A549 (cell line): ENCODE data around the gene MED22. TPM values are rescaled to one million over a fixed set of nuclear protein-coding genes. Genes with fewer than 3 reads are reported as not detected.

Experiments used
- ATAC-seq, 2 experiments: fragments of 200-7000 bp in 1 of 2; fragments of >200 bp in 1 of 2; cut with Nextera tagmentation in 1 of 2; cut with Tn5 transposase in 1 of 2; 3 replicates each; pipeline versions ENCODE4 v1.8.0 to v1.9.1; 2018 to 2020; ENCODE audit warnings: mild to moderate bottlenecking in 1 of 2, moderate library complexity in 1 of 2
- CTCF ChIA-PET: fragments of 300-600 bp; sonication (Branson Sonifier 250); formaldehyde crosslinking; extraction: SDS; loops from one replicate; lab custom pipeline; 2021; ENCODE audit warnings: antibody characterized with exemption, inconsistent platforms; lab: Yijun Ruan, JAX
- POLR2A ChIA-PET: fragments of 350-600 bp; formaldehyde crosslinking; extraction: SDS; loops from one replicate; lab custom pipeline; 2021; ENCODE audit warnings: antibody characterized with exemption, inconsistent platforms; lab: Yijun Ruan, JAX
- DNase-seq, 2 experiments: peaks; one replicate each; pipeline versions ENCODE4 v3.0.0 to v3.0.0-alpha.2; 2011 to 2016; ENCODE audit warnings: low read depth in 1 of 2, low spot score in 1 of 2
- FAIRE-seq: peaks from 2 replicates; lab custom pipeline; 2011; peaks lifted over from hg19 to GRCh38; lab: Jason Lieb, UNC
- H3K27ac ChIP-seq, 2 experiments: fragments of >200 bp; sonication (Bioruptor Twin); formaldehyde crosslinking; 3 replicates each; pipeline ENCODE4 v1.5.1; 2016 to 2017
- H3K4me1 ChIP-seq: fragments of >200 bp; sonication (Bioruptor Twin); formaldehyde crosslinking; 3 replicates; pipeline ENCODE4 v1.6.1; 2016
- H3K4me2 ChIP-seq: fragments of >200 bp; sonication (Bioruptor Twin); formaldehyde crosslinking; 3 replicates; pipeline ENCODE4 v1.6.1; 2016
- H3K4me3 ChIP-seq: fragments of >200 bp; sonication (Bioruptor Twin); formaldehyde crosslinking; 3 replicates; pipeline ENCODE4 v1.5.1; 2016
- H3K9me3 ChIP-seq: fragments of >200 bp; sonication (Bioruptor Twin); formaldehyde crosslinking; 3 replicates; pipeline ENCODE4 v1.6.1; 2016
- BHLHE40 ChIP-seq: IDR thresholded peaks from 2 replicates; pipeline ENCODE4 v1.6.1; 2012; ENCODE audit warnings: low read depth, low read length, inconsistent platforms
- CBX2 ChIP-seq: fragments of 200-600 bp; sonication (generic); IDR thresholded peaks from 2 replicates; pipeline ENCODE4 v1.6.1; 2016; ENCODE audit warnings: low read depth, mild to moderate bottlenecking, borderline replicate concordance
- CBX8 ChIP-seq: fragments of 200-600 bp; sonication (generic); IDR thresholded peaks from 2 replicates; pipeline ENCODE4 v1.6.1; 2016
- CEBPB ChIP-seq, 2 experiments: fragments of >200 bp in 1 of 2; sonication (Bioruptor Twin) in 1 of 2; formaldehyde crosslinking in 1 of 2; IDR thresholded peaks; 2 replicates each; pipeline ENCODE4 v1.6.1; 2012 to 2016
- CHD2 ChIP-seq: fragments of 150-350 bp; IDR thresholded peaks from 2 replicates; pipeline ENCODE4 v1.6.1; 2014; ENCODE audit warnings: low read length; ENCODE audit not compliant: partially characterized antibody
- E2F6 ChIP-seq: IDR thresholded peaks from 2 replicates; pipeline ENCODE4 v1.6.1; 2012; ENCODE audit warnings: low read depth, borderline replicate concordance
- EHF ChIP-seq: fragments of 250-450 bp; sonication (Bioruptor Pico); IDR thresholded peaks from 2 replicates; pipeline ENCODE4 v1.5.0; 2020; ENCODE audit warnings: mild to moderate bottlenecking
- EHMT2 ChIP-seq: fragments of 200-600 bp; sonication (generic); IDR thresholded peaks from 2 replicates; pipeline ENCODE4 v1.6.1; 2016; ENCODE audit warnings: antibody characterized with exemption, low read depth, mild to moderate bottlenecking, moderate library complexity
- FOSL2 ChIP-seq, 2 experiments: fragments of 450-650 bp in 1 of 2; fragments of >200 bp in 1 of 2; sonication (Bioruptor Twin) in 1 of 2; formaldehyde crosslinking; IDR thresholded peaks; 2 replicates each; pipeline versions ENCODE4 v1.5.0 to v1.6.1; 2016 to 2020; ENCODE audit warnings: mild to moderate bottlenecking in 1 of 2, moderate library complexity in 1 of 2
- FOXS1 ChIP-seq: fragments of 250-450 bp; sonication (Bioruptor Pico); IDR thresholded peaks from 2 replicates; pipeline ENCODE4 v1.5.0; 2020; ENCODE audit warnings: mild to moderate bottlenecking, moderate library complexity
- GATA3 ChIP-seq: IDR thresholded peaks from 2 replicates; pipeline ENCODE4 v1.6.1; 2012; ENCODE audit warnings: borderline replicate concordance
- HES2 ChIP-seq: fragments of >200 bp; sonication (Bioruptor Twin); formaldehyde crosslinking; IDR thresholded peaks from 2 replicates; pipeline ENCODE4 v1.6.1; 2016
- HOXB13 ChIP-seq: fragments of 250-450 bp; sonication (Bioruptor Pico); IDR thresholded peaks from 2 replicates; pipeline ENCODE4 v1.5.0; 2020; ENCODE audit warnings: low read depth, mild to moderate bottlenecking, moderate library complexity
- HOXB5 ChIP-seq: fragments of 250-450 bp; sonication (Bioruptor Pico); IDR thresholded peaks from 2 replicates; pipeline ENCODE4 v1.5.0; 2020; ENCODE audit warnings: mild to moderate bottlenecking, moderate library complexity
- JUN ChIP-seq, 2 experiments: fragments of >200 bp; sonication (Bioruptor Twin); formaldehyde crosslinking; IDR thresholded peaks; 2 replicates in 1 of 2; 3 replicates in 1 of 2; pipeline ENCODE4 v1.6.1; 2016 to 2017
- KDM5A ChIP-seq: fragments of 200-600 bp; sonication (generic); IDR thresholded peaks from 2 replicates; pipeline ENCODE4 v1.6.1; 2016; ENCODE audit warnings: antibody characterized with exemption, mild to moderate bottlenecking
- MAX ChIP-seq: IDR thresholded peaks from 2 replicates; pipeline ENCODE4 v1.6.1; 2012
- MAZ ChIP-seq: fragments of 150-350 bp; IDR thresholded peaks from 2 replicates; pipeline ENCODE4 v1.6.1; 2014; ENCODE audit warnings: antibody characterized with exemption, low read depth, low read length, borderline replicate concordance
- NPAS2 ChIP-seq: fragments of 250-450 bp; sonication (Bioruptor Pico); IDR thresholded peaks from 2 replicates; pipeline ENCODE4 v1.8.0; 2022; ENCODE audit warnings: mild to moderate bottlenecking, moderate library complexity, borderline replicate concordance
- PBX3 ChIP-seq: IDR thresholded peaks from 2 replicates; pipeline ENCODE4 v1.6.1; 2012
- PHF8 ChIP-seq: fragments of 200-600 bp; sonication (generic); IDR thresholded peaks from 2 replicates; pipeline ENCODE4 v1.6.1; 2016; ENCODE audit warnings: low read depth, mild to moderate bottlenecking, antibody characterized with exemption, moderate library complexity, borderline replicate concordance
- POLR2A ChIP-seq: IDR thresholded peaks from 2 replicates; pipeline ENCODE4 v1.6.1; 2012; ENCODE audit warnings: mild to moderate bottlenecking, low read length
- RARB ChIP-seq: fragments of 250-450 bp; sonication (Bioruptor Pico); IDR thresholded peaks from 2 replicates; pipeline ENCODE4 v1.8.0; 2021; ENCODE audit warnings: mild to moderate bottlenecking, moderate library complexity
- RCOR1 ChIP-seq: fragments of 150-350 bp; IDR thresholded peaks from 2 replicates; pipeline ENCODE4 v1.6.1; 2014; ENCODE audit warnings: antibody characterized with exemption, low read length, low read depth
- RFX5 ChIP-seq: fragments of 450-650 bp; IDR thresholded peaks from 2 replicates; pipeline ENCODE4 v1.7.1; 2014; ENCODE audit warnings: antibody characterized with exemption, mild to moderate bottlenecking, moderate library complexity
- SMC3 ChIP-seq: fragments of >200 bp; sonication (Bioruptor Twin); formaldehyde crosslinking; IDR thresholded peaks from 3 replicates; pipeline ENCODE4 v1.6.1; 2018; ENCODE audit warnings: inconsistent platforms
- TFCP2L1 ChIP-seq: fragments of 250-450 bp; sonication (Bioruptor Pico); IDR thresholded peaks from 2 replicates; pipeline ENCODE4 v1.5.0; 2021; ENCODE audit warnings: mild to moderate bottlenecking
- TP53 ChIP-seq: fragments of 250-450 bp; sonication (Bioruptor Pico); IDR thresholded peaks from 2 replicates; pipeline ENCODE4 v1.5.0; 2021; ENCODE audit warnings: mild to moderate bottlenecking, moderate library complexity
- WGBS: methylation state at CpG from one replicate; pipeline ENCODE4 v1.1.6; 2017; ENCODE audit errors: missing lambda C conversion rate; 5-methylcytosine and 5-hydroxymethylcytosine counted together
- polyA plus RNA-seq, 4 experiments: library from polyadenylated mRNA; depleted of rRNA in 3 of 4; stranded (reverse); fragments of >200 nt; fragmentation: RNase III in 1 of 4; extraction: RNeasy Plus Mini Kit Qiagen cat#74134 plus additional on column Dnase treatment in 1 of 4; gene quantifications; 2 replicates in 3 of 4; 3 replicates in 1 of 4; pipeline ENCODE4 v1.2.3, GENCODE V29; 2011 to 2017
- TF ChIP-seq, protein P1 (sequence below): fragments of 450-650 bp; IDR thresholded peaks from 2 replicates; pipeline ENCODE4 v1.6.1; 2014; ENCODE audit warnings: antibody characterized with exemption
- TF ChIP-seq, protein P2 (sequence below): fragments of >200 bp; sonication (Bioruptor Twin); formaldehyde crosslinking; IDR thresholded peaks from 3 replicates; pipeline ENCODE4 v1.6.1; 2016
- TF ChIP-seq, protein P3 (sequence below): fragments of 150-350 bp; IDR thresholded peaks from 2 replicates; pipeline ENCODE4 v1.6.1; 2014; ENCODE audit warnings: low read depth, mild to moderate bottlenecking, low read length
- TF ChIP-seq, protein P4 (sequence below): fragments of 250-450 bp; sonication (Bioruptor Pico); IDR thresholded peaks from 2 replicates; pipeline ENCODE4 v1.5.0; 2021; ENCODE audit warnings: mild to moderate bottlenecking, moderate library complexity, borderline replicate concordance

Gene MED22
- polyA plus RNA-seq, 2 of the 4 experiments (the other 2 are of a cell fraction) = 15.7 to 22.0 TPM

DNA sequence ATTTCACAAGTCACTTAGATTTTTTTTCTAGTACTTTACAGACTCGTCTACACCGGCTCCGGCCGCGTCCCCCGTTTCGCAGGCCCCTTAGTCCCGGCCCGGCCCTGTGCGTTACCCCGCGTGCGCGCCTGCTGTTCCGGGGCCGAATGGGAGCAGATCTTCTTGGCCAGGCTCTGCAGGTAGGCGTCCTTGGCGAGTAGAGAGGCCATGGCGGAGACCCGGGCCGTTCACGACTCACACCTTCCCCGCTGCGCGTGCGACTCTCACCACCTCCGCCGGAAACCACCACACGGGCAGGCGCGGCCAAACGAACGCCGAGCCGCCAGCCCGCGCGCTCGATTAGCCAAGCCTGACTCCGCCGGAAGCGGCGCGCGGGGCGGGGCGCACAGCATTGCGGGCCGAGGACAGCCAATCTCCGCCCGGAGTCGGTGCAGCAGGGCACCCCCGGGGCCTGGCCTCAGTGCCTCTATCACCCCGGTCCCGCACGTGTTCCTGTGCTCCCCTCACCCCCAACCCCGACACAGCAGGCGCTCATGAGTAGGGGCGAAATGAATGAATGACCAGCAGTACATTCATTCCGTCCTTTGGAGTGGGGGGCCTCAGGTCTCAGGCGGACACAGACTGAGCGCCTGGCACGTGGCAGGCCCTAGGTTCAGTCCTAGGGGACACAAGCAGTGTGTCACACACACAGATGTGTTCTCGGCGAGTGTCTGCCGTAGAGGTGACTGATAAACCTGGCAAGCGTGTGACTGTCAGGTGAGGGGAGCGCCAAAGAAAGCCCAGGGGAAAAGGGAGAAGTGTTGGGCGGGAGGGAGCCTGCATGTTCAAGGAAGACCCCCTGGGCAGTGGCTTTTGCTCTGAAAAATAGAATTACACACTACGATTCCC, 11.8 kb downstream of the MED22 start, which contains the start of gene SURF6:
Gene SURF6 (minus strand): TSS at position 265 of the 888 bp plus-strand sequence. CDS start 56 bp downstream, at position 209.
- peak; percentile 75 to 91 for DNase-seq
- peak within 1 kb of the TSS; percentile 83 for H3K4me3 ChIP-seq
- peak within 1 kb of the TSS; percentile 91 to 97 for H3K27ac ChIP-seq
- WGBS = 21% methylated on average over 39 of the region's 70 CpGs
- ATAC-seq = peak; percentile 94 to 95
- H3K9me3 ChIP-seq = no peaks in the 10 kb centered on the region
- H3K4me2 ChIP-seq = peak within 1 kb of the TSS; percentile 95
- ChIA-PET POLR2A (interaction anchor here (0.7 to 1.4 kb wide), 2 partner anchors 12 to 15 kb away, joined by 3 to 5 read pairs; partner anchors contain the start of genes MED22 and RPL7A), CTCF (interaction anchor here (0.6 kb wide), 1 partner anchor 144 kb away, joined by 3 read pairs; no protein-coding TSS in a partner anchor)
- peak; percentile 78 for FAIRE-seq
- peaks cover 16% of the 10 kb centered on the region for H3K4me1 ChIP-seq
- TF ChIP-seq TP53 (peak; percentile 82), GATA3 (peak; percentile 67), CBX8 (no peak), FOXS1 (CRISPR knock-in tag) (peak; percentile 67; the same call in 1 of the 2 replicates), FOSL2 (IDR thresholded peaks at IDR 0.05) (no peak), FOSL2 (CRISPR knock-in tag; IDR thresholded peaks at IDR 0.05) (0 out of 2 replicates have a peak, but pooled peaks have one; percentile 1), BHLHE40 (peak; percentile 71), PBX3 (peak; percentile 84), RARB (CRISPR knock-in tag) (no peak), EHMT2 (no peak), TFCP2L1 (CRISPR knock-in tag) (peak; percentile 22; the same call in 1 of the 2 replicates), HES2 (no peak), HOXB13 (peak; percentile 84), EHF (peak; percentile 61; the same call in 1 of the 2 replicates), SMC3 (no peak), MAZ (0 out of 2 replicates have a peak, but pooled peaks have one; percentile 62), KDM5A (peak; percentile 74), POLR2A (peak; percentile 78), NPAS2 (peak; percentile 41; the same call in 1 of the 2 replicates), CHD2 (no peak), RCOR1 (no peak), HOXB5 (CRISPR knock-in tag) (peak; percentile 45; the same call in 1 of the 2 replicates), MAX (peak; percentile 99), RFX5 (no peak), PHF8 (peak; percentile 40; the same call in 1 of the 2 replicates), JUN (IDR thresholded peaks at IDR 0.05) (peak in 1 of 2 experiments; percentile 94; a peak in 4 of 5 replicates), CEBPB (IDR thresholded peaks at IDR 0.05) (peak in 1 of 2 experiments; percentile 25; a peak in 1 of 4 replicates), E2F6 (peak; percentile 94), CBX2 (no peak)
- TF ChIP-seq, protein P1, sequence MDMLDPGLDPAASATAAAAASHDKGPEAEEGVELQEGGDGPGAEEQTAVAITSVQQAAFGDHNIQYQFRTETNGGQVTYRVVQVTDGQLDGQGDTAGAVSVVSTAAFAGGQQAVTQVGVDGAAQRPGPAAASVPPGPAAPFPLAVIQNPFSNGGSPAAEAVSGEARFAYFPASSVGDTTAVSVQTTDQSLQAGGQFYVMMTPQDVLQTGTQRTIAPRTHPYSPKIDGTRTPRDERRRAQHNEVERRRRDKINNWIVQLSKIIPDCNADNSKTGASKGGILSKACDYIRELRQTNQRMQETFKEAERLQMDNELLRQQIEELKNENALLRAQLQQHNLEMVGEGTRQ = no peak
- TF ChIP-seq, protein P2, sequence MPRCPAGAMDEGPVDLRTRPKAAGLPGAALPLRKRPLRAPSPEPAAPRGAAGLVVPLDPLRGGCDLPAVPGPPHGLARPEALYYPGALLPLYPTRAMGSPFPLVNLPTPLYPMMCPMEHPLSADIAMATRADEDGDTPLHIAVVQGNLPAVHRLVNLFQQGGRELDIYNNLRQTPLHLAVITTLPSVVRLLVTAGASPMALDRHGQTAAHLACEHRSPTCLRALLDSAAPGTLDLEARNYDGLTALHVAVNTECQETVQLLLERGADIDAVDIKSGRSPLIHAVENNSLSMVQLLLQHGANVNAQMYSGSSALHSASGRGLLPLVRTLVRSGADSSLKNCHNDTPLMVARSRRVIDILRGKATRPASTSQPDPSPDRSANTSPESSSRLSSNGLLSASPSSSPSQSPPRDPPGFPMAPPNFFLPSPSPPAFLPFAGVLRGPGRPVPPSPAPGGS = peak; percentile 84
- TF ChIP-seq, protein P3, sequence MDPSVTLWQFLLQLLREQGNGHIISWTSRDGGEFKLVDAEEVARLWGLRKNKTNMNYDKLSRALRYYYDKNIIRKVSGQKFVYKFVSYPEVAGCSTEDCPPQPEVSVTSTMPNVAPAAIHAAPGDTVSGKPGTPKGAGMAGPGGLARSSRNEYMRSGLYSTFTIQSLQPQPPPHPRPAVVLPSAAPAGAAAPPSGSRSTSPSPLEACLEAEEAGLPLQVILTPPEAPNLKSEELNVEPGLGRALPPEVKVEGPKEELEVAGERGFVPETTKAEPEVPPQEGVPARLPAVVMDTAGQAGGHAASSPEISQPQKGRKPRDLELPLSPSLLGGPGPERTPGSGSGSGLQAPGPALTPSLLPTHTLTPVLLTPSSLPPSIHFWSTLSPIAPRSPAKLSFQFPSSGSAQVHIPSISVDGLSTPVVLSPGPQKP = peak; percentile 87; the same call in 1 of the 2 replicates
- TF ChIP-seq, protein P4, sequence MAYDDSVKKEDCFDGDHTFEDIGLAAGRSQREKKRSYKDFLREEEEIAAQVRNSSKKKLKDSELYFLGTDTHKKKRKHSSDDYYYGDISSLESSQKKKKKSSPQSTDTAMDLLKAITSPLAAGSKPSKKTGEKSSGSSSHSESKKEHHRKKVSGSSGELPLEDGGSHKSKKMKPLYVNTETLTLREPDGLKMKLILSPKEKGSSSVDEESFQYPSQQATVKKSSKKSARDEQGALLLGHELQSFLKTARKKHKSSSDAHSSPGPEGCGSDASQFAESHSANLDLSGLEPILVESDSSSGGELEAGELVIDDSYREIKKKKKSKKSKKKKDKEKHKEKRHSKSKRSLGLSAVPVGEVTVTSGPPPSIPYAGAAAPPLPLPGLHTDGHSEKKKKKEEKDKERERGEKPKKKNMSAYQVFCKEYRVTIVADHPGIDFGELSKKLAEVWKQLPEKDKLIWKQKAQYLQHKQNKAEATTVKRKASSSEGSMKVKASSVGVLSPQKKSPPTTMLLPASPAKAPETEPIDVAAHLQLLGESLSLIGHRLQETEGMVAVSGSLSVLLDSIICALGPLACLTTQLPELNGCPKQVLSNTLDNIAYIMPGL = no peak
